CD8-positive, alpha-beta memory T cell (primary cell): Measurements from ENCODE around the gene LRP5. TPM values are rescaled to one million over a fixed set of nuclear protein-coding genes. Genes with fewer than 3 reads are reported as not detected.

Source experiments
- CTCF ChIA-PET: fragments of 350-600 bp; sonication (Branson Sonifier 250); formaldehyde crosslinking; loops from one replicate; lab custom pipeline; 2021; ENCODE audit warnings: antibody characterized with exemption; lab: Charles Lee
- POLR2A ChIA-PET: fragments of 350-600 bp; sonication (Branson Sonifier 250); formaldehyde crosslinking; loops from one replicate; lab custom pipeline; 2021; ENCODE audit warnings: antibody characterized with exemption; lab: Charles Lee
- DNase-seq, 5 donors: peaks; one replicate each; pipeline versions ENCODE4 v3.0.0 to v3.0.0-alpha.2; 2020 to 2022; ENCODE audit warnings: mixed read lengths in 1 of 5
- H3K27ac ChIP-seq: one replicate; pipeline ENCODE4 v1.7.0; 2013; ENCODE audit warnings: low read depth, mild to moderate bottlenecking, low read length, moderate library complexity
- H3K27me3 ChIP-seq: 2 replicates; pipeline ENCODE4 v1.7.0; 2013; ENCODE audit warnings: low read length, mild to moderate bottlenecking; ENCODE audit not compliant: insufficient read depth, poor library complexity, severe bottlenecking
- H3K36me3 ChIP-seq: 2 replicates; pipeline ENCODE4 v1.7.0; 2013; ENCODE audit warnings: mild to moderate bottlenecking, low read length, moderate library complexity; ENCODE audit not compliant: insufficient read depth
- H3K4me1 ChIP-seq: 2 replicates; pipeline ENCODE4 v1.7.0; 2013; ENCODE audit warnings: mild to moderate bottlenecking, low read length, moderate library complexity; ENCODE audit not compliant: insufficient read depth
- H3K4me3 ChIP-seq: 2 replicates; pipeline ENCODE4 v1.7.0; 2013; ENCODE audit warnings: mild to moderate bottlenecking, low read length
- H3K9me3 ChIP-seq: 2 replicates; pipeline ENCODE4 v1.7.0; 2013; ENCODE audit warnings: mild to moderate bottlenecking, low read length
- H3K27ac Mint-ChIP-seq, 8 donors: one replicate each; pipeline ENCODE4 v1.8.0; 2020 to 2021; ENCODE audit warnings: mixed read lengths in 8 of 8, mild to moderate bottlenecking in 6 of 8, inconsistent platforms in 3 of 8, moderate library complexity in 3 of 8
- H3K27me3 Mint-ChIP-seq, 2 donors: one replicate each; pipeline ENCODE4 v1.8.0; 2020 to 2021; ENCODE audit warnings: mixed read lengths in 2 of 2, mild to moderate bottlenecking in 1 of 2, moderate library complexity in 1 of 2
- H3K36me3 Mint-ChIP-seq, 3 donors: one replicate each; pipeline ENCODE4 v1.8.0; 2020 to 2021; ENCODE audit warnings: mixed read lengths in 3 of 3, inconsistent platforms in 1 of 3, mild to moderate bottlenecking in 1 of 3
- H3K4me1 Mint-ChIP-seq, 3 donors: one replicate each; pipeline ENCODE4 v1.8.0; 2020 to 2021; ENCODE audit warnings: mixed read lengths in 3 of 3, inconsistent platforms in 1 of 3, mild to moderate bottlenecking in 1 of 3
- H3K4me3 Mint-ChIP-seq, 7 donors: one replicate each; pipeline ENCODE4 v1.8.0; 2020 to 2021; ENCODE audit warnings: mixed read lengths in 7 of 7, mild to moderate bottlenecking in 6 of 7, moderate library complexity in 4 of 7, inconsistent platforms in 2 of 7
- H3K9me3 Mint-ChIP-seq, 5 donors: one replicate each; pipeline ENCODE4 v1.8.0; 2020 to 2022; ENCODE audit warnings: mixed read lengths in 5 of 5, mild to moderate bottlenecking in 3 of 5, moderate library complexity in 2 of 5, inconsistent platforms in 1 of 5
- polyA plus RNA-seq: library from polyadenylated mRNA; unstranded; fragments of 300-500 nt; fragmentation: Illumina TruSeq; gene quantifications from one replicate; pipeline ENCODE4 v1.2.3, GENCODE V29; 2021
- total RNA-seq, 2 experiments: library from RNA; stranded (reverse); gene quantifications; one replicate each; pipeline ENCODE4 v1.2.3, GENCODE V29; 2021

LRP5 gene
- total and polyA plus RNA-seq, 3 experiments from 2014 or later, result 0.68 to 9.9 (median 7.5) TPM

- no peaks in the 10 kb centered on the region for H3K27me3 ChIP-seq
- CTCF ChIA-PET, result interaction anchor here (0.6 kb wide), 1 partner anchor 48 kb away, joined by 3 read pairs; no protein-coding TSS in a partner anchor
- Mint-ChIP-seq H3K4me1 (peaks cover 33 to 43% (median 43%) of the 10 kb centered on the region in 3 donors), H3K4me3 (peak overlapping the region in 1 of 7 donors; percentile 10), H3K36me3 (no peaks in the 10 kb centered on the region), H3K27me3 (peaks cover 1 to 4% of the 10 kb centered on the region in 2 donors), H3K27ac (peak overlapping the region in 2 of 8 donors; percentile 54 to 68), H3K9me3 (no peaks in the 10 kb centered on the region)
- no peak overlapping the region for H3K4me3 ChIP-seq
- no peak for DNase-seq
- POLR2A ChIA-PET, result no interaction called here
- H3K36me3 ChIP-seq, result no peaks in the 10 kb centered on the region
- no peak overlapping the region for H3K27ac ChIP-seq
- no peaks in the 10 kb centered on the region for H3K9me3 ChIP-seq
- H3K4me1 ChIP-seq, result peaks cover 60% of the 10 kb centered on the region
Measured at GRCh38 chr11:68329978-68330699, 17.7 kb downstream of the LRP5 start.

GRCh38 chr11:68330700-68331337 lies 18.4 kb downstream of the LRP5 start:
- no peaks in the 10 kb centered on the region for H3K27me3 ChIP-seq
- ChIA-PET POLR2A (no interaction called here), CTCF (no interaction called here)
- no peaks in the 10 kb centered on the region for H3K36me3 Mint-ChIP-seq
- peaks cover 1 to 4% of the 10 kb centered on the region in 2 donors for H3K27me3 Mint-ChIP-seq
- no peak for DNase-seq
- H3K9me3 Mint-ChIP-seq, result no peaks in the 10 kb centered on the region
- H3K4me1 Mint-ChIP-seq, result peaks cover 34 to 47% (median 47%) of the 10 kb centered on the region in 3 donors
- H3K27ac Mint-ChIP-seq, result peak overlapping the region in 2 of 8 donors; percentile 54 to 68
- H3K36me3 ChIP-seq, result no peaks in the 10 kb centered on the region
- H3K9me3 ChIP-seq, result no peaks in the 10 kb centered on the region
- peaks cover 60% of the 10 kb centered on the region for H3K4me1 ChIP-seq
- no peak overlapping the region for H3K27ac ChIP-seq
- peak overlapping the region in 2 of 7 donors; percentile 10 to 55 for H3K4me3 Mint-ChIP-seq
- H3K4me3 ChIP-seq, result no peak overlapping the region

- DNase-seq, result no peak
- H3K27me3 ChIP-seq, result no peaks in the 10 kb centered on the region
- H3K36me3 Mint-ChIP-seq, result no peaks in the 10 kb centered on the region
- no peak overlapping the region for H3K27ac ChIP-seq
- H3K9me3 ChIP-seq, result no peaks in the 10 kb centered on the region
- POLR2A ChIA-PET, result no interaction called here
- H3K36me3 ChIP-seq, result no peaks in the 10 kb centered on the region
- H3K4me1 ChIP-seq, result peaks cover 62% of the 10 kb centered on the region
- H3K4me1 Mint-ChIP-seq, result peaks cover 36 to 51% (median 49%) of the 10 kb centered on the region in 3 donors
- CTCF ChIA-PET, result interaction anchor here (1.5 kb wide), 1 partner anchor 74 kb away, joined by 4 read pairs; no protein-coding TSS in a partner anchor
- peaks cover 1 to 4% of the 10 kb centered on the region in 2 donors for H3K27me3 Mint-ChIP-seq
- H3K4me3 ChIP-seq, result no peak overlapping the region
- H3K4me3 Mint-ChIP-seq, result peak overlapping the region in 6 of 7 donors; percentile 24 to 59 (median 44)
- peak overlapping the region in 7 of 8 donors; percentile 64 to 89 (median 73) for H3K27ac Mint-ChIP-seq
- no peaks in the 10 kb centered on the region for H3K9me3 Mint-ChIP-seq
Measured at GRCh38 chr11:68331338-68331947, 19.1 kb downstream of the LRP5 start.

GRCh38 chr11:68332186-68332585 lies 19.8 kb downstream of the LRP5 start:
- H3K27me3 ChIP-seq, result no peaks in the 10 kb centered on the region
- Mint-ChIP-seq H3K27ac (peak overlapping the region in 2 of 8 donors; percentile 37 to 51), H3K36me3 (no peaks in the 10 kb centered on the region), H3K9me3 (no peaks in the 10 kb centered on the region), H3K27me3 (peaks cover 1 to 4% of the 10 kb centered on the region in 2 donors), H3K4me1 (peaks cover 43 to 59% (median 56%) of the 10 kb centered on the region in 3 donors), H3K4me3 (no peak overlapping the region)
- ChIA-PET POLR2A (no interaction called here), CTCF (interaction anchor here (1.5 kb wide), 1 partner anchor 74 kb away, joined by 4 read pairs; no protein-coding TSS in a partner anchor)
- DNase-seq, result no peak
- H3K9me3 ChIP-seq, result no peaks in the 10 kb centered on the region
- H3K36me3 ChIP-seq, result no peaks in the 10 kb centered on the region
- no peak overlapping the region for H3K4me3 ChIP-seq
- peaks cover 66% of the 10 kb centered on the region for H3K4me1 ChIP-seq
- no peak overlapping the region for H3K27ac ChIP-seq

- no peak for DNase-seq
- no peak overlapping the region for H3K4me3 ChIP-seq
- no peaks in the 10 kb centered on the region for H3K9me3 ChIP-seq
- H3K4me3 Mint-ChIP-seq, result no peak overlapping the region
- peaks cover 4 to 5% of the 10 kb centered on the region in 2 donors for H3K27me3 Mint-ChIP-seq
- H3K4me1 ChIP-seq, result peaks cover 64% of the 10 kb centered on the region
- no peaks in the 10 kb centered on the region for H3K9me3 Mint-ChIP-seq
- peak overlapping the region in 1 of 8 donors; percentile 5 for H3K27ac Mint-ChIP-seq
- H3K27me3 ChIP-seq, result no peaks in the 10 kb centered on the region
- H3K27ac ChIP-seq, result no peak overlapping the region
- CTCF ChIA-PET, result interaction anchor here (1.5 kb wide), 1 partner anchor 75 kb away, joined by 4 read pairs; no protein-coding TSS in a partner anchor
- H3K4me1 Mint-ChIP-seq, result peaks cover 48 to 60% (median 60%) of the 10 kb centered on the region in 3 donors
- POLR2A ChIA-PET, result no interaction called here
- H3K36me3 ChIP-seq, result no peaks in the 10 kb centered on the region
- H3K36me3 Mint-ChIP-seq, result no peaks in the 10 kb centered on the region
Measured at GRCh38 chr11:68333173-68333572, 20.8 kb downstream of the LRP5 start.

- Mint-ChIP-seq H3K36me3 (no peaks in the 10 kb centered on the region), H3K27ac (no peak overlapping the region), H3K4me1 (peaks cover 43 to 57% (median 57%) of the 10 kb centered on the region in 3 donors), H3K9me3 (no peaks in the 10 kb centered on the region), H3K4me3 (no peak overlapping the region), H3K27me3 (peaks cover 0 to 5% of the 10 kb centered on the region in 2 donors)
- ChIA-PET POLR2A (no interaction called here), CTCF (no interaction called here)
- DNase-seq, result no peak
- Histone ChIP-seq H3K4me1 (peaks cover 46% of the 10 kb centered on the region), H3K9me3 (no peaks in the 10 kb centered on the region), H3K27me3 (no peaks in the 10 kb centered on the region), H3K4me3 (no peak overlapping the region), H3K36me3 (no peaks in the 10 kb centered on the region), H3K27ac (no peak overlapping the region)
Measured at GRCh38 chr11:68334923-68335322, 22.5 kb downstream of the LRP5 start.

- Mint-ChIP-seq H3K9me3 (no peaks in the 10 kb centered on the region), H3K4me3 (peak overlapping the region in 2 of 7 donors; percentile 44 to 79), H3K27ac (peak overlapping the region in 1 of 8 donors; percentile 64), H3K27me3 (peaks cover 0 to 5% of the 10 kb centered on the region in 2 donors), H3K4me1 (peaks cover 45 to 60% (median 59%) of the 10 kb centered on the region in 3 donors), H3K36me3 (no peaks in the 10 kb centered on the region)
- peaks cover 39% of the 10 kb centered on the region for H3K4me1 ChIP-seq
- POLR2A ChIA-PET, result no interaction called here
- no peak overlapping the region for H3K27ac ChIP-seq
- H3K9me3 ChIP-seq, result no peaks in the 10 kb centered on the region
- DNase-seq, result no peak
- CTCF ChIA-PET, result no interaction called here
- no peaks in the 10 kb centered on the region for H3K27me3 ChIP-seq
- no peaks in the 10 kb centered on the region for H3K36me3 ChIP-seq
- H3K4me3 ChIP-seq, result no peak overlapping the region
Measured at GRCh38 chr11:68335683-68336082, 23.3 kb downstream of the LRP5 start.
